A673 (cell line): ENCODE results near the gene OR56B4. TPM values are rescaled to one million over a fixed set of nuclear protein-coding genes. Genes with fewer than 3 reads are reported as not detected.
"Not testable (repeated sequence)": the region's sequence is repeated elsewhere in the genome, so short reads cannot be mapped to it uniquely, and the experiment has no call there.

Experiments
- BruUV-seq: library from RNA; stranded (reverse); fragments of 400-500 nt; replicated peaks from 2 replicates; lab custom pipeline; 2021; lab: Mats Ljungman, UMichigan
- CTCF ChIA-PET: fragments of 300-600 bp; sonication (Branson Sonifier 250); formaldehyde crosslinking; loops from one replicate; lab custom pipeline; 2022; ENCODE audit warnings: antibody characterized with exemption; lab: Charles Lee
- POLR2A ChIA-PET: fragments of 300-600 bp; sonication (Branson Sonifier 250); formaldehyde crosslinking; loops from one replicate; lab custom pipeline; 2022; ENCODE audit warnings: antibody characterized with exemption; ENCODE audit not compliant: low non-redundant PET; lab: Charles Lee
- DNase-seq: peaks from one replicate; pipeline ENCODE4 v3.0.0-alpha.2; 2015; ENCODE audit warnings: low spot score
- H3K27ac ChIP-seq: fragments of 200-600 bp; sonication (generic); 2 replicates; pipeline ENCODE4 v1.5.1; 2016; ENCODE audit warnings: mixed run types, low read depth, mild to moderate bottlenecking, mixed read lengths, antibody characterized with exemption, low read length; ENCODE audit not compliant: poor library complexity, severe bottlenecking
- H3K27me3 ChIP-seq: fragments of 200-600 bp; sonication (generic); replicated peaks from 2 replicates; pipeline ENCODE4 v1.6.1; 2017; ENCODE audit warnings: mixed run types, low read depth, mild to moderate bottlenecking, mixed read lengths, antibody characterized with exemption, low read length; ENCODE audit not compliant: insufficient read depth, poor library complexity
- H3K36me3 ChIP-seq: fragments of 200-600 bp; sonication (generic); 2 replicates; pipeline ENCODE4 v1.6.1; 2016; ENCODE audit warnings: mixed run types, mild to moderate bottlenecking, mixed read lengths, antibody characterized with exemption, low read length; ENCODE audit not compliant: insufficient read depth, poor library complexity, severe bottlenecking
- H3K4me1 ChIP-seq: fragments of 200-600 bp; sonication (generic); 2 replicates; pipeline ENCODE4 v1.6.1; 2017; ENCODE audit warnings: mixed run types, mild to moderate bottlenecking, mixed read lengths, antibody characterized with exemption, low read length; ENCODE audit not compliant: insufficient read depth, poor library complexity, severe bottlenecking
- H3K4me3 ChIP-seq: fragments of 200-600 bp; sonication (generic); 2 replicates; pipeline ENCODE4 v1.5.1; 2016; ENCODE audit warnings: low read depth, mixed run types, mild to moderate bottlenecking, mixed read lengths, low read length; ENCODE audit not compliant: poor library complexity, severe bottlenecking
- H3K9me3 ChIP-seq: fragments of 200-600 bp; sonication (generic); 2 replicates; pipeline ENCODE4 v1.6.1; 2016; ENCODE audit warnings: mixed run types, low read depth, mild to moderate bottlenecking, mixed read lengths, antibody characterized with exemption, low read length; ENCODE audit not compliant: poor library complexity, severe bottlenecking
- EZH2 ChIP-seq: fragments of 200-600 bp; sonication (generic); IDR thresholded peaks from 2 replicates; pipeline ENCODE4 v1.6.1; 2017; ENCODE audit warnings: borderline replicate concordance, low read depth, mild to moderate bottlenecking, mixed read lengths, antibody characterized with exemption, low read length; ENCODE audit not compliant: poor library complexity, severe bottlenecking
- intact Hi-C: fragments of 100-400 bp; cut with micrococcal nuclease; formaldehyde crosslinking; loops from one replicate; pipeline ENCODE4 v1.10.0; 2022; ENCODE audit not compliant: unreplicated experiment
- total RNA-seq: library from RNA; stranded (reverse); gene quantifications from 2 replicates; pipeline ENCODE4 v1.2.3, GENCODE V29; 2021
- TF ChIP-seq, protein P1 (sequence below): fragments of 300-800, 200-600 bp; sonication (generic); conservative IDR thresholded peaks from 2 replicates; pipeline ENCODE4 v1.5.1; 2017; ENCODE audit warnings: low read depth, mild to moderate bottlenecking, antibody characterized with exemption, low read length, moderate library complexity, mixed read lengths

The OR56B4 gene
- total RNA-seq, 1 experiment from 2014 or later, result not detected

DNA sequence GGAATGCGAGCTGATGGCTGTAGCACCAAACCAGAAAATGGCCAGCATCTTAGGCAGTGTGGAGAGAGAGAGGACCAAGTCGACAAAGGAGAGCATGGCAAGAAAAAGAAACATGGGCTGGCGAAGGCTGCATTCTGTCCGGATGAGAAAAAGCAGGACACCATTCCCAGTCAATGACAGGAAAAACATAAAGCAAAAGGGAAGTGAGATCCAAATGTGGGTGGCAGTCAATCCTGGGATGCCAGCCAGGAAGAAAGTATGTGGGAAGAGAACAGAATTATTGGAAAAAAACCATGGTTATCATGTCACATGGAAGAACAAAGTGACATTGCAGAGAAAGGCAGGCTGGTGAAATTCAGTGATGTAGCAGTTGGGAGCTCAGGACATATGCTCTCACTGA is 40.0 kb upstream of the OR56B4 start:
- no peaks in the 10 kb centered on the region for H3K4me1 ChIP-seq
- intact Hi-C loops, result no loop called here
- no peak overlapping the region for H3K27ac ChIP-seq
- no peak for DNase-seq
- no peak overlapping the region for H3K4me3 ChIP-seq
- no TSS peak for BruUV-seq
- no peaks in the 10 kb centered on the region for H3K27me3 ChIP-seq
- ChIA-PET CTCF (no interaction called here), POLR2A (no interaction called here)
- TF ChIP-seq, protein P1, sequence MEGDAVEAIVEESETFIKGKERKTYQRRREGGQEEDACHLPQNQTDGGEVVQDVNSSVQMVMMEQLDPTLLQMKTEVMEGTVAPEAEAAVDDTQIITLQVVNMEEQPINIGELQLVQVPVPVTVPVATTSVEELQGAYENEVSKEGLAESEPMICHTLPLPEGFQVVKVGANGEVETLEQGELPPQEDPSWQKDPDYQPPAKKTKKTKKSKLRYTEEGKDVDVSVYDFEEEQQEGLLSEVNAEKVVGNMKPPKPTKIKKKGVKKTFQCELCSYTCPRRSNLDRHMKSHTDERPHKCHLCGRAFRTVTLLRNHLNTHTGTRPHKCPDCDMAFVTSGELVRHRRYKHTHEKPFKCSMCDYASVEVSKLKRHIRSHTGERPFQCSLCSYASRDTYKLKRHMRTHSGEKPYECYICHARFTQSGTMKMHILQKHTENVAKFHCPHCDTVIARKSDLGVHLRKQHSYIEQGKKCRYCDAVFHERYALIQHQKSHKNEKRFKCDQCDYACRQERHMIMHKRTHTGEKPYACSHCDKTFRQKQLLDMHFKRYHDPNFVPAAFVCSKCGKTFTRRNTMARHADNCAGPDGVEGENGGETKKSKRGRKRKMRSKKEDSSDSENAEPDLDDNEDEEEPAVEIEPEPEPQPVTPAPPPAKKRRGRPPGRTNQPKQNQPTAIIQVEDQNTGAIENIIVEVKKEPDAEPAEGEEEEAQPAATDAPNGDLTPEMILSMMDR, result no peak
- TF ChIP-seq EZH2, result no peak
- no peaks in the 10 kb centered on the region for H3K36me3 ChIP-seq
- no peaks in the 10 kb centered on the region for H3K9me3 ChIP-seq

DNA sequence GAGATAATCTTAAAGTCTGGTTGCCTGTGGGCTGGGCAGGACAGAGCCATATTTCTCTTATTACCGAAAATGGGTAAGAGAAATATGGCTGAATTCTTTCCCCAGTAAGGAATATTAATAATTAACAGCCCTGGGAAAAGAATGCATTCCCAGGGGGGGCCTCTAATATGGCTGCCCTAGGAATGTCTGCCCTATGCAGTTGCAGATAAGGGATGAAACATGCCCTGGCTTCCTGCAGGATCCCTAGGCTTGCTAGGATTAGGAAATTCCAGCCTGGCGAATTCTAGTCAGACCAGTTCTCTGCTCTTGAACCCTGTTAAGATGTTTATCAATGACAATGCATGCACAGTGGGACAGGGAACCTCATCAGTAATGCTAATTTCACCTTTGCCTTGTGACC is 31.0 kb upstream of the OR56B4 start:
- H3K27ac ChIP-seq, BruUV-seq, H3K9me3 ChIP-seq, H3K4me3 ChIP-seq, CTCF ChIA-PET, H3K27me3 ChIP-seq, H3K4me1 ChIP-seq, POLR2A ChIA-PET, intact Hi-C loops, H3K36me3 ChIP-seq, DNase-seq: not testable (repeated sequence)

DNA sequence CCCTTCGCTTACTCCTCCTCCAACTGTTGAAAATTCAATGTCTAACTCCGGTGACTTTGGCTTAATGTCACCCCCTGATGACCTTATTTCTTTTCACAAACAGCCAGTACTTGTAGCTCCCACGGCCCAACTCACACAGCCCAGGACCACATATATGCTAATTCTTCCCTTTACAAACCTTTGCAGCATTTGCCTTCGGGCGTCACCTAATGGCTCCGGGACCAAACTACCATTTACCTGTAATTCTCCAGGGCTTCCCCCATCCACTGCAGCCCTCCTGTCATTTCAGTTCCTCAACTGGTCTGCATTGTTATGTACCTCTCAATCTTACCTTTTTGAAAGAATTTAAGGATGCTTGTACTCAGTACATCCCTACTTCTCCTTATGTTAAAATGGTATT is 29.8 kb upstream of the OR56B4 start:
- TF ChIP-seq EZH2, result no peak
- intact Hi-C loops, result no loop called here
- Histone ChIP-seq H3K4me3 (no peak overlapping the region), H3K27ac (no peak overlapping the region), H3K36me3 (no peaks in the 10 kb centered on the region), H3K4me1 (no peaks in the 10 kb centered on the region), H3K27me3 (no peaks in the 10 kb centered on the region), H3K9me3 (no peaks in the 10 kb centered on the region)
- BruUV-seq, result no TSS peak
- DNase-seq, result no peak
- POLR2A ChIA-PET, result no interaction called here
- CTCF ChIA-PET, result no interaction called here

DNA sequence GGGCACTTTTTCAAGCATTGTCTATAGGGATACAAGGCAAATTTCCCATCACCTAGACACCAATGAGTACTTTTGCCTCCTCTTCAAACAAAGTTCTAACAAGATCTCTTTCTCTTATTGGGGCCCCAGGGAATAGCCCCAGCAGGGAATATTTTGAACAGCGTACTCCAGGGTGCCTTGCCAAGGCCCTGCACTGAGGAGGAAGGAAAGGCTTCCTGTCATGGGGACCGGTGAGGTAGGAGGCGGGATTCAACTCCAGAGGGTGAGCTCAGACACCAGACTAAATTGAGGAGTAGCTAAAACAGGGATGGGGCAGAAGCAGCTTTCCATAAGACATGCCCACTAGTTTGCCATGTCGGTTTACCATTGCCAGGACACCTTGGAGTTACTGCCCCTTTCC is 28.0 kb upstream of the OR56B4 start:
- ChIA-PET POLR2A (no interaction called here), CTCF (no interaction called here)
- H3K36me3 ChIP-seq, result no peaks in the 10 kb centered on the region
- no peak for TF ChIP-seq EZH2
- TF ChIP-seq, protein P1, result no peak
- H3K4me3 ChIP-seq, result no peak overlapping the region
- H3K4me1 ChIP-seq, result no peaks in the 10 kb centered on the region
- intact Hi-C loops, result no loop called here
- DNase-seq, result no peak
- BruUV-seq, result no TSS peak
- no peak overlapping the region for H3K27ac ChIP-seq
- no peaks in the 10 kb centered on the region for H3K27me3 ChIP-seq
- H3K9me3 ChIP-seq, result no peaks in the 10 kb centered on the region
